ENCODE results near the gene HIBCH. TPM values are rescaled to one million over a fixed set of nuclear protein-coding genes. Genes with fewer than 3 reads are reported as not detected.

The HIBCH gene
- total RNA-seq, 2 experiments from 2014 or later = 13.5 to 13.7 TPM

DNA sequence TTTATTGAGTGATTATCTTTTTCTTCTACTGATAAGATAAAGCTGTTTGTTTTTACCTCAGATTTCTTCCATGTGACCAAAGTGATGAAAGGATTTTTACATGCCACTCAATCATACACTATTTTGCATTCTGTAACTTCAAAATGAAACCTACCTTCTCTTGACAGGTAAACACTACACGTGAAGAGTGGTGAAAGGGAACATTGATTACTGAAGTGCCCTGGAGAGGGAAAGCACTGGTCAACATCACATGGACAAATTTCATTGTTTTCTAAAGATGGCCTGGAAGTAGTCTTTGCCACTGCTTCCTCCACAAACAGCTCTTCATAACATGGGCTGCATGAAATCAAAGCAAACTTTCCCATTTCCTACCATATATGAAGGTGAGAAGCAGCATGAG, 120.1 kb downstream of the HIBCH start:
- POLR2A ChIA-PET = no interaction called here
- no peaks in the 10 kb centered on the region for H3K27me3 Mint-ChIP-seq (ENCODE audit: low read depth)
- ATAC-seq (no peak), DNase-seq (no peak)
- H3K9me3 Mint-ChIP-seq (ENCODE audit: insufficient read depth) = no peaks in the 10 kb centered on the region
- CTCF ChIA-PET = no interaction called here
- H3K27ac Mint-ChIP-seq = no peak overlapping the region
- no peaks in the 10 kb centered on the region for H3K4me1 Mint-ChIP-seq (ENCODE audit: low read depth)
- peaks cover 17% of the 10 kb centered on the region for H3K36me3 Mint-ChIP-seq (ENCODE audit: low read depth)
- no peak overlapping the region for H3K4me3 Mint-ChIP-seq

GRCh38 chr2:190199109-190199508, 120.5 kb downstream of the HIBCH start:
- Mint-ChIP-seq H3K27me3 (ENCODE audit: low read depth) (no peaks in the 10 kb centered on the region), H3K36me3 (ENCODE audit: low read depth) (peaks cover 17% of the 10 kb centered on the region), H3K4me3 (no peak overlapping the region), H3K4me1 (ENCODE audit: low read depth) (no peaks in the 10 kb centered on the region), H3K27ac (no peak overlapping the region), H3K9me3 (ENCODE audit: insufficient read depth) (no peaks in the 10 kb centered on the region)
- ChIA-PET CTCF (no interaction called here), POLR2A (no interaction called here)
- ATAC-seq (no peak), DNase-seq (no peak)

DNA sequence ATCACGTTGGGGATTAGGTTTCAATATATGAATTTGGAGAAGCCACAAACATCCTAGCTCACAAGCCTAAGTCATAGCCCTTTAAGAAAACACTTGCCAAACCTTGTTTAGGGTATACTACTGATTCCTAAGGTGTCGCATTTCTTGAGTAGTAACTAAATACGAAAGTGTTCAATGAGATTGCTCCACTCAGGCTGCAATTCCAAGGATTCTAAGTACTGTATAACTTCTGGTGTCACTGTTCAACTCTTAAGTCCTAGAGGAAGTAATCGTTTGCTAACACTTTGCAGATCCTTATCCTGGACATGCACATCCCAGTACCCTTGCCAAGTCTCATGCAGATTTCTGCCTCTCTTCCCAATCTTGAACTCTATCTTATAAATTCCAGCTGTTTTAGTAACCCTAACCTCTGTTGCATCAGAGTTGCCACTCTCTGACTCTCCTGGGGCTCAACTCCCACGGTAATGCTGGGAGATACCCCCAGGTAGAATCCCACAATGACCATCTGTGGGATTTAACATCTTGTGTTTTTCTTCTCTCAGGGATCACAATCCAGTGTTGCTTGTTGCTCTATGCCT, 122.4 kb downstream of the HIBCH start:
- Mint-ChIP-seq H3K9me3 (ENCODE audit: insufficient read depth) (no peaks in the 10 kb centered on the region), H3K27ac (no peak overlapping the region), H3K4me1 (ENCODE audit: low read depth) (no peaks in the 10 kb centered on the region), H3K27me3 (ENCODE audit: low read depth) (no peaks in the 10 kb centered on the region), H3K4me3 (no peak overlapping the region), H3K36me3 (ENCODE audit: low read depth) (peaks cover 17% of the 10 kb centered on the region)
- no peak for DNase-seq
- CTCF ChIA-PET = interaction anchor here (1.6 kb wide), 1 partner anchor 108 kb away, joined by 3 read pairs; no protein-coding TSS in a partner anchor
- POLR2A ChIA-PET = no interaction called here
- no peak for ATAC-seq

- DNase-seq (no peak), ATAC-seq (no peak)
- POLR2A ChIA-PET = no interaction called here
- H3K9me3 Mint-ChIP-seq (ENCODE audit: insufficient read depth) = no peaks in the 10 kb centered on the region
- no peaks in the 10 kb centered on the region for H3K4me1 Mint-ChIP-seq (ENCODE audit: low read depth)
- CTCF ChIA-PET = no interaction called here
- no peaks in the 10 kb centered on the region for H3K36me3 Mint-ChIP-seq (ENCODE audit: low read depth)
- no peak overlapping the region for H3K4me3 Mint-ChIP-seq
- no peaks in the 10 kb centered on the region for H3K27me3 Mint-ChIP-seq (ENCODE audit: low read depth)
- no peak overlapping the region for H3K27ac Mint-ChIP-seq
Observed at GRCh38 chr2:190190507-190191162, 129.0 kb downstream of the HIBCH start.

GRCh38 chr2:190188289-190188688, 131.3 kb downstream of the HIBCH start:
- Mint-ChIP-seq H3K9me3 (ENCODE audit: insufficient read depth) (no peaks in the 10 kb centered on the region), H3K4me1 (ENCODE audit: low read depth) (no peaks in the 10 kb centered on the region), H3K36me3 (ENCODE audit: low read depth) (no peaks in the 10 kb centered on the region), H3K27me3 (ENCODE audit: low read depth) (peaks cover 12% of the 10 kb centered on the region), H3K27ac (no peak overlapping the region), H3K4me3 (no peak overlapping the region)
- DNase-seq = no peak
- CTCF ChIA-PET = no interaction called here
- no peak for ATAC-seq
- POLR2A ChIA-PET = no interaction called here

- H3K4me3 Mint-ChIP-seq = no peak overlapping the region
- no peaks in the 10 kb centered on the region for H3K9me3 Mint-ChIP-seq (ENCODE audit: insufficient read depth)
- DNase-seq (no peak), ATAC-seq (no peak)
- ChIA-PET POLR2A (no interaction called here), CTCF (no interaction called here)
- H3K27me3 Mint-ChIP-seq (ENCODE audit: low read depth) = peaks cover 25% of the 10 kb centered on the region
- no peaks in the 10 kb centered on the region for H3K36me3 Mint-ChIP-seq (ENCODE audit: low read depth)
- H3K27ac Mint-ChIP-seq = no peak overlapping the region
- no peaks in the 10 kb centered on the region for H3K4me1 Mint-ChIP-seq (ENCODE audit: low read depth)
Observed at GRCh38 chr2:190186238-190186637, 133.4 kb downstream of the HIBCH start.

DNA sequence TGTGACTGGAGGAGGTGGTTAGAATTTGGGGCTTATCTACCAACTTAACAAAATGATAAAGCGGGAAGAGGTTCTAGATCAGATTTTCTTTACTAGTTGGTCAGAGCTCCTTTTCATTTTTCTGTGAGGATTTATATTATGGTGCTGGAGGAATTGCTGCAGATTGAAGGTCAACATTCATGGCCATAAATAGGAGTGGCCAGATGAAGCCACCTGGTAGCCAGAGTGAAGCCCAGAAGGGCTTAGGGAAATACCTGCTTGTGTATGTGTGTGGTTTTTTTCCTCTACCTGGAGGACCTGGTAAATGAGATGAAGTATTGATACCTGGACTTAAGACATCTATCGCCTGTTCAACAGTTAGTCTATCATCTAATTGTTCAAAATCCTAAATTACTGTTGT, 134.2 kb downstream of the HIBCH start:
- POLR2A ChIA-PET = no interaction called here
- Mint-ChIP-seq H3K27me3 (ENCODE audit: low read depth) (peaks cover 28% of the 10 kb centered on the region), H3K9me3 (ENCODE audit: insufficient read depth) (no peaks in the 10 kb centered on the region), H3K4me3 (no peak overlapping the region), H3K4me1 (ENCODE audit: low read depth) (no peaks in the 10 kb centered on the region), H3K27ac (no peak overlapping the region), H3K36me3 (ENCODE audit: low read depth) (no peaks in the 10 kb centered on the region)
- DNase-seq (no peak), ATAC-seq (no peak)
- CTCF ChIA-PET = interaction anchor here (0.6 kb wide), 1 partner anchor 596 kb away, joined by 3 read pairs; no protein-coding TSS in a partner anchor

GRCh38 chr2:190184460-190184859, 135.2 kb downstream of the HIBCH start:
- ATAC-seq = no peak
- Mint-ChIP-seq H3K27ac (no peak overlapping the region), H3K36me3 (ENCODE audit: low read depth) (no peaks in the 10 kb centered on the region), H3K9me3 (ENCODE audit: insufficient read depth) (no peaks in the 10 kb centered on the region), H3K4me3 (no peak overlapping the region), H3K4me1 (ENCODE audit: low read depth) (no peaks in the 10 kb centered on the region), H3K27me3 (ENCODE audit: low read depth) (peaks cover 33% of the 10 kb centered on the region)
- CTCF ChIA-PET = no interaction called here
- POLR2A ChIA-PET = no interaction called here
- DNase-seq = no peak

GRCh38 chr2:190183539-190183938, 136.1 kb downstream of the HIBCH start:
- no peak overlapping the region for H3K27ac Mint-ChIP-seq

GRCh38 chr2:190182071-190182524, 137.5 kb downstream of the HIBCH start:
- DNase-seq = no peak
- Mint-ChIP-seq H3K27ac (no peak overlapping the region), H3K27me3 (ENCODE audit: low read depth) (peaks cover 33% of the 10 kb centered on the region), H3K4me3 (no peak overlapping the region), H3K4me1 (ENCODE audit: low read depth) (no peaks in the 10 kb centered on the region), H3K9me3 (ENCODE audit: insufficient read depth) (no peaks in the 10 kb centered on the region), H3K36me3 (ENCODE audit: low read depth) (no peaks in the 10 kb centered on the region)
- ChIA-PET CTCF (no interaction called here), POLR2A (no interaction called here)
- ATAC-seq = no peak

More at GRCh38 chr2:190183539-190183938, 136.1 kb downstream of the HIBCH start:
- DNase-seq = no peak
- Mint-ChIP-seq H3K4me3 (no peak overlapping the region), H3K27me3 (ENCODE audit: low read depth) (peaks cover 33% of the 10 kb centered on the region), H3K36me3 (ENCODE audit: low read depth) (no peaks in the 10 kb centered on the region), H3K4me1 (ENCODE audit: low read depth) (no peaks in the 10 kb centered on the region), H3K9me3 (ENCODE audit: insufficient read depth) (no peaks in the 10 kb centered on the region)
- POLR2A ChIA-PET = no interaction called here
- CTCF ChIA-PET = no interaction called here
- ATAC-seq = no peak

DNA sequence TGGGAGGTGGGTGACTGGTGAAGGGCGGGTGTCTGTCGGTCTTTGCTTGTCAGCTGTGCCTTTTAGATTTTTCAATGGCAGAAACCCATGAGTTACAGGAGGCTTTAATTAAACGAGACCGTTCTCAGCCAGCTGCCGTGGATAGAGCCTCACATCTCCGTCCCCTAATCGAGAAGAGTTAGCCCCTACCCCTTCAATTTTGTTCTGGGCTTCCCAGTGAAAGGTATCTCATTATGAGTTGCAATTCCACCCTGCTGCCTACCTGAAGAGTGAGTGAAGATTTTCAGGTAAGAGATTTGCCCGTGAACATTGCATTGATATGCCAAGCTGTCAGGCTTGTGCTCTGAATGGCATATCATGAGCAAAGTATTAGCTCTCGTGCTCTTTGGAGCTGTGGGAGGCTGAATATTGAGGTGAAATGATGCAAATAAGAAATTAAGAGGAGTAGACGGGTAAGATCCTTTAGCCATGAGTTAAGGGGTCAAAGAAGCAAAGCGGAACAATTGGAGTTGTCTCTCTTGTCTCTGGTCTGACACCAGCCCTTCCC, 138.4 kb downstream of the HIBCH start:
- Mint-ChIP-seq H3K4me1 (ENCODE audit: low read depth) (no peaks in the 10 kb centered on the region), H3K9me3 (ENCODE audit: insufficient read depth) (no peaks in the 10 kb centered on the region), H3K4me3 (peak overlapping the region; percentile 23), H3K27ac (no peak overlapping the region), H3K27me3 (ENCODE audit: low read depth) (peaks cover 33% of the 10 kb centered on the region), H3K36me3 (ENCODE audit: low read depth) (no peaks in the 10 kb centered on the region)
- POLR2A ChIA-PET = no interaction called here
- DNase-seq (no peak), ATAC-seq (no peak)
- CTCF ChIA-PET = interaction anchor here (0.6 kb wide), 1 partner anchor 14 kb away, joined by 4 read pairs; no protein-coding TSS in a partner anchor

GRCh38 chr2:190180313-190181122, 139.1 kb downstream of the HIBCH start:
- H3K4me1 Mint-ChIP-seq (ENCODE audit: low read depth) = no peaks in the 10 kb centered on the region
- H3K27ac Mint-ChIP-seq = no peak overlapping the region
- H3K27me3 Mint-ChIP-seq (ENCODE audit: low read depth) = peaks cover 33% of the 10 kb centered on the region
- no peaks in the 10 kb centered on the region for H3K36me3 Mint-ChIP-seq (ENCODE audit: low read depth)
- POLR2A ChIA-PET = no interaction called here
- peak; percentile 70 for ATAC-seq
- no peaks in the 10 kb centered on the region for H3K9me3 Mint-ChIP-seq (ENCODE audit: insufficient read depth)
- CTCF ChIA-PET = interaction anchor here (0.6 to 1.4 kb wide), 2 partner anchors 15 to 97 kb away, joined by 3 to 4 read pairs; no protein-coding TSS in a partner anchor
- DNase-seq = peak; percentile 25
- H3K4me3 Mint-ChIP-seq = peak overlapping the region; percentile 23
